Measurements from ENCODE around the gene TMTC1.

Gene TMTC1

GRCh38 chr12:29572938-29573337 lies 210.8 kb downstream of the TMTC1 start:
- no peaks in the 10 kb centered on the region for H3K27me3 ChIP-seq (ENCODE audit: insufficient read depth, insufficient read length)
- peaks cover 3% of the 10 kb centered on the region for H3K36me3 ChIP-seq (ENCODE audit: insufficient read depth, insufficient read length, low read length)
- no peak for DNase-seq (ENCODE audit: low read depth, low spot score)
- no peak overlapping the region for H3K4me3 ChIP-seq (ENCODE audit: insufficient read length, low read depth)
- TF ChIP-seq ZNF274 (IDR thresholded peaks at IDR 0.05; ENCODE audit: low read depth, low read length) (no peak), YY1 (IDR thresholded peaks at IDR 0.05; ENCODE audit: insufficient read depth, insufficient read length) (no peak), SUZ12 (IDR thresholded peaks at IDR 0.05; ENCODE audit: extremely low read depth, insufficient read depth, insufficient read length) (no peak)
- H3K9me3 ChIP-seq (ENCODE audit: insufficient read depth, low read length): no peaks in the 10 kb centered on the region
- H3K4me1 ChIP-seq (ENCODE audit: insufficient read depth, insufficient read length): no peaks in the 10 kb centered on the region
- no peak overlapping the region for H3K9ac ChIP-seq (ENCODE audit: insufficient read length, low read depth)

- no peak overlapping the region for H3K4me3 ChIP-seq (ENCODE audit: insufficient read length, low read depth)
Observed at GRCh38 chr12:29572464-29572863, 211.3 kb downstream of the TMTC1 start.

GRCh38 chr12:29569132-29569757 lies 214.5 kb downstream of the TMTC1 start:
- Histone ChIP-seq H3K27me3 (ENCODE audit: insufficient read depth, insufficient read length) (no peaks in the 10 kb centered on the region), H3K9ac (ENCODE audit: insufficient read length, low read depth) (no peak overlapping the region), H3K9me3 (ENCODE audit: insufficient read depth, low read length) (peaks cover 8% of the 10 kb centered on the region; the same call in 1 of the 2 replicates), H3K4me1 (ENCODE audit: insufficient read depth, insufficient read length) (no peaks in the 10 kb centered on the region), H3K36me3 (ENCODE audit: insufficient read depth, insufficient read length, low read length) (peaks cover 3% of the 10 kb centered on the region), H3K4me3 (ENCODE audit: insufficient read length, low read depth) (no peak overlapping the region)
- no peak for DNase-seq (ENCODE audit: low read depth, low spot score)
- TF ChIP-seq SUZ12 (IDR thresholded peaks at IDR 0.05; ENCODE audit: extremely low read depth, insufficient read depth, insufficient read length) (no peak), YY1 (IDR thresholded peaks at IDR 0.05; ENCODE audit: insufficient read depth, insufficient read length) (no peak), ZNF274 (IDR thresholded peaks at IDR 0.05; ENCODE audit: low read depth, low read length) (no peak)

More at GRCh38 chr12:29572464-29572863, 211.3 kb downstream of the TMTC1 start:
- DNase-seq (ENCODE audit: low read depth, low spot score): no peak
- Histone ChIP-seq H3K9me3 (ENCODE audit: insufficient read depth, low read length) (no peaks in the 10 kb centered on the region), H3K27me3 (ENCODE audit: insufficient read depth, insufficient read length) (no peaks in the 10 kb centered on the region), H3K4me1 (ENCODE audit: insufficient read depth, insufficient read length) (no peaks in the 10 kb centered on the region), H3K9ac (ENCODE audit: insufficient read length, low read depth) (no peak overlapping the region), H3K36me3 (ENCODE audit: insufficient read depth, insufficient read length, low read length) (peaks cover 3% of the 10 kb centered on the region)
- TF ChIP-seq ZNF274 (IDR thresholded peaks at IDR 0.05; ENCODE audit: low read depth, low read length): no peak
- no peak for TF ChIP-seq YY1 (IDR thresholded peaks at IDR 0.05; ENCODE audit: insufficient read depth, insufficient read length)
- no peak for TF ChIP-seq SUZ12 (IDR thresholded peaks at IDR 0.05; ENCODE audit: extremely low read depth, insufficient read depth, insufficient read length)

- no peak for DNase-seq (ENCODE audit: low read depth, low spot score)
- H3K9ac ChIP-seq (ENCODE audit: insufficient read length, low read depth): no peak overlapping the region
- TF ChIP-seq YY1 (IDR thresholded peaks at IDR 0.05; ENCODE audit: insufficient read depth, insufficient read length): no peak
- H3K4me3 ChIP-seq (ENCODE audit: insufficient read length, low read depth): no peak overlapping the region
- peaks cover 8% of the 10 kb centered on the region; the same call in 1 of the 2 replicates for H3K9me3 ChIP-seq (ENCODE audit: insufficient read depth, low read length)
- no peaks in the 10 kb centered on the region for H3K36me3 ChIP-seq (ENCODE audit: insufficient read depth, insufficient read length, low read length)
- no peaks in the 10 kb centered on the region for H3K27me3 ChIP-seq (ENCODE audit: insufficient read depth, insufficient read length)
- H3K4me1 ChIP-seq (ENCODE audit: insufficient read depth, insufficient read length): no peaks in the 10 kb centered on the region
Observed at GRCh38 chr12:29566441-29566840, 217.3 kb downstream of the TMTC1 start.

- DNase-seq (ENCODE audit: low read depth, low spot score): no peak
- Histone ChIP-seq H3K4me1 (ENCODE audit: insufficient read depth, insufficient read length) (no peaks in the 10 kb centered on the region), H3K9me3 (ENCODE audit: insufficient read depth, low read length) (peaks cover 8% of the 10 kb centered on the region; the same call in 1 of the 2 replicates), H3K27me3 (ENCODE audit: insufficient read depth, insufficient read length) (no peaks in the 10 kb centered on the region), H3K9ac (ENCODE audit: insufficient read length, low read depth) (no peak overlapping the region), H3K4me3 (ENCODE audit: insufficient read length, low read depth) (no peak overlapping the region), H3K36me3 (ENCODE audit: insufficient read depth, insufficient read length, low read length) (no peaks in the 10 kb centered on the region)
- no peak for TF ChIP-seq YY1 (IDR thresholded peaks at IDR 0.05; ENCODE audit: insufficient read depth, insufficient read length)
- TF ChIP-seq SUZ12 (IDR thresholded peaks at IDR 0.05; ENCODE audit: extremely low read depth, insufficient read depth, insufficient read length): no peak
- no peak for TF ChIP-seq ZNF274 (IDR thresholded peaks at IDR 0.05; ENCODE audit: low read depth, low read length)
Observed at GRCh38 chr12:29565727-29566126, 218.0 kb downstream of the TMTC1 start.

GRCh38 chr12:29564925-29565324 lies 218.8 kb downstream of the TMTC1 start:
- H3K4me1 ChIP-seq (ENCODE audit: insufficient read depth, insufficient read length): no peaks in the 10 kb centered on the region
- no peak for TF ChIP-seq ZNF274 (IDR thresholded peaks at IDR 0.05; ENCODE audit: low read depth, low read length)
- no peak for TF ChIP-seq YY1 (IDR thresholded peaks at IDR 0.05; ENCODE audit: insufficient read depth, insufficient read length)
- no peak for TF ChIP-seq SUZ12 (IDR thresholded peaks at IDR 0.05; ENCODE audit: extremely low read depth, insufficient read depth, insufficient read length)
- H3K9me3 ChIP-seq (ENCODE audit: insufficient read depth, low read length): peaks cover 8% of the 10 kb centered on the region; the same call in 1 of the 2 replicates
- H3K4me3 ChIP-seq (ENCODE audit: insufficient read length, low read depth): no peak overlapping the region
- DNase-seq (ENCODE audit: low read depth, low spot score): no peak
- no peaks in the 10 kb centered on the region for H3K36me3 ChIP-seq (ENCODE audit: insufficient read depth, insufficient read length, low read length)
- no peak overlapping the region for H3K9ac ChIP-seq (ENCODE audit: insufficient read length, low read depth)
- no peaks in the 10 kb centered on the region for H3K27me3 ChIP-seq (ENCODE audit: insufficient read depth, insufficient read length)

- no peak overlapping the region for H3K4me3 ChIP-seq (ENCODE audit: insufficient read length, low read depth)
- DNase-seq (ENCODE audit: low read depth, low spot score): no peak
Observed at GRCh38 chr12:29563636-29564035, 220.1 kb downstream of the TMTC1 start.

More at GRCh38 chr12:29563636-29564035, 220.1 kb downstream of the TMTC1 start:
- Histone ChIP-seq H3K27me3 (ENCODE audit: insufficient read depth, insufficient read length) (no peaks in the 10 kb centered on the region), H3K36me3 (ENCODE audit: insufficient read depth, insufficient read length, low read length) (no peaks in the 10 kb centered on the region), H3K9me3 (ENCODE audit: insufficient read depth, low read length) (peaks cover 8% of the 10 kb centered on the region; the same call in 1 of the 2 replicates), H3K9ac (ENCODE audit: insufficient read length, low read depth) (no peak overlapping the region), H3K4me1 (ENCODE audit: insufficient read depth, insufficient read length) (no peaks in the 10 kb centered on the region)
- no peak for TF ChIP-seq YY1 (IDR thresholded peaks at IDR 0.05; ENCODE audit: insufficient read depth, insufficient read length)
- no peak for TF ChIP-seq ZNF274 (IDR thresholded peaks at IDR 0.05; ENCODE audit: low read depth, low read length)
- no peak for TF ChIP-seq SUZ12 (IDR thresholded peaks at IDR 0.05; ENCODE audit: extremely low read depth, insufficient read depth, insufficient read length)
